HEK293 (cell line): ENCODE results near the gene BLOC1S5.

Experiments
- CTCF ChIA-PET: fragments of 350-600 bp; formaldehyde crosslinking; extraction: SDS; loops from one replicate; lab custom pipeline; 2021; ENCODE audit warnings: antibody characterized with exemption; lab: Yijun Ruan, JAX
- POLR2A ChIA-PET: fragments of 300-600 bp; formaldehyde crosslinking; extraction: SDS; loops from one replicate; lab custom pipeline; 2020; ENCODE audit warnings: antibody characterized with exemption, inconsistent platforms; lab: Yijun Ruan, JAX
- H3K27ac ChIP-seq: fragments of 200-500 bp; sonication (Bioruptor generic); 2 replicates; pipeline ENCODE4 v1.5.1; 2014; ENCODE audit warnings: low read depth, low read length, control low read depth, inconsistent platforms; ENCODE audit errors: extremely low read depth
- H3K36me3 ChIP-seq, 2 experiments: fragments of 200-500 bp in 1 of 2; sonication (Bioruptor generic) in 1 of 2; 1 replicate in 1 of 2; 2 replicates in 1 of 2; pipeline ENCODE4 v1.5.1; 2014 to 2017; ENCODE audit warnings: inconsistent platforms in 2 of 2, low read length in 2 of 2; ENCODE audit not compliant: control insufficient read depth in 2 of 2, insufficient read depth in 1 of 2
- H3K4me1 ChIP-seq: fragments of 200-500 bp; sonication (Bioruptor generic); 2 replicates; pipeline ENCODE4 v1.5.1; 2014; ENCODE audit warnings: mild to moderate bottlenecking, low read length, inconsistent platforms; ENCODE audit not compliant: control insufficient read depth, insufficient read depth
- H3K4me3 ChIP-seq: 2 replicates; pipeline ENCODE4 v1.5.1; 2011; ENCODE audit warnings: low read depth, mild to moderate bottlenecking, control low read depth, low read length, moderate library complexity
- H3K9me3 ChIP-seq: fragments of 200-500 bp; sonication (Bioruptor generic); 2 replicates; pipeline ENCODE4 v1.5.1; 2014; ENCODE audit warnings: low read depth, low read length, inconsistent platforms; ENCODE audit not compliant: control insufficient read depth, insufficient read depth
- RBAK ChIP-seq: fragments of 450-650 bp; formaldehyde crosslinking; IDR thresholded peaks from 2 replicates; pipeline ENCODE4 v1.5.1; 2016; ENCODE audit warnings: missing biosample characterization, missing genetic modification characterization
- ZNF404 ChIP-seq: fragments of 450-650 bp; formaldehyde crosslinking; IDR thresholded peaks from 2 replicates; pipeline ENCODE4 v1.5.1; 2017; ENCODE audit warnings: missing biosample characterization, missing genetic modification characterization

The BLOC1S5 gene

DNA sequence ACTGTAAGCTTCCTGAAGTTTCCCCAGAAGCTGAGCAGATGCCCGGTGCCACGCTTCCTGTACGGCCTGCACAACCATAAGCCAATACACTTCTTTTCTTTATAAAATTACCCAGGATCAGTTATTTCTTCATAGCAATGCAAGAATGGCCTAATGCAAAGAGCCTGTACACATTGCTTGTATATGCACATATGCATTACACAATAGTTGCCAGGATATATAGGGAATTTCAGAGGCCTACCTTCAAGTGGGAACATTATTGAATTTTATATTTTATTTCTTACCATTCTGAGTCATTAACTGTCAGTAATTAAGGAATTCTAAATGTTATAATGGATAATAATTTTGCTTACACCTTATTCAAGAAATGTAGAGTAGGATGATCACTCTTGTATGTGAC lies 93.6 kb downstream of the BLOC1S5 start:
- Histone ChIP-seq H3K9me3 (no peaks in the 10 kb centered on the region), H3K4me3 (no peak overlapping the region)
- TF ChIP-seq RBAK (no peak), ZNF404 (no peak)

More for the DNA sequence above, 93.6 kb downstream of the BLOC1S5 start:
- ChIA-PET CTCF (no interaction called here), POLR2A (no interaction called here)
- H3K27ac ChIP-seq, result no peak overlapping the region
- no peaks in the 10 kb centered on the region for H3K36me3 ChIP-seq
- H3K4me1 ChIP-seq, result peaks cover 2% of the 10 kb centered on the region; the same call in 1 of the 2 replicates
